ENCODE results near the gene TMEM212. TPM values are rescaled to one million over a fixed set of nuclear protein-coding genes. Genes with fewer than 3 reads are reported as not detected.
"Not testable (repeated sequence)": the region's sequence is repeated elsewhere in the genome, so short reads cannot be mapped to it uniquely, and the experiment has no call there.

TMEM212 gene
- total and polyA plus RNA-seq, 7 donors = not detected

- Histone ChIP-seq H3K27me3 (ENCODE audit: insufficient read depth in 3 of 3, low read length in 2 of 3) (no peaks in the 10 kb centered on the region), H3K36me3 (ENCODE audit: insufficient read depth in 1 of 2, low read depth in 1 of 2) (no peaks in the 10 kb centered on the region), H3K27ac (no peak overlapping the region), H3K9me3 (no peaks in the 10 kb centered on the region), H3K4me3 (no peak overlapping the region), H3K4me1 (no peaks in the 10 kb centered on the region)
- TF ChIP-seq, protein P1, sequence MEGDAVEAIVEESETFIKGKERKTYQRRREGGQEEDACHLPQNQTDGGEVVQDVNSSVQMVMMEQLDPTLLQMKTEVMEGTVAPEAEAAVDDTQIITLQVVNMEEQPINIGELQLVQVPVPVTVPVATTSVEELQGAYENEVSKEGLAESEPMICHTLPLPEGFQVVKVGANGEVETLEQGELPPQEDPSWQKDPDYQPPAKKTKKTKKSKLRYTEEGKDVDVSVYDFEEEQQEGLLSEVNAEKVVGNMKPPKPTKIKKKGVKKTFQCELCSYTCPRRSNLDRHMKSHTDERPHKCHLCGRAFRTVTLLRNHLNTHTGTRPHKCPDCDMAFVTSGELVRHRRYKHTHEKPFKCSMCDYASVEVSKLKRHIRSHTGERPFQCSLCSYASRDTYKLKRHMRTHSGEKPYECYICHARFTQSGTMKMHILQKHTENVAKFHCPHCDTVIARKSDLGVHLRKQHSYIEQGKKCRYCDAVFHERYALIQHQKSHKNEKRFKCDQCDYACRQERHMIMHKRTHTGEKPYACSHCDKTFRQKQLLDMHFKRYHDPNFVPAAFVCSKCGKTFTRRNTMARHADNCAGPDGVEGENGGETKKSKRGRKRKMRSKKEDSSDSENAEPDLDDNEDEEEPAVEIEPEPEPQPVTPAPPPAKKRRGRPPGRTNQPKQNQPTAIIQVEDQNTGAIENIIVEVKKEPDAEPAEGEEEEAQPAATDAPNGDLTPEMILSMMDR (IDR thresholded peaks at IDR 0.05) = no peak
- intact Hi-C loops (cut with DNase I) = no loop called here
- no peak for DNase-seq
- 83 to 85% (median 84%) methylated on average over 7 of the region's 7 CpGs for WGBS, 3 donors
- ATAC-seq = no peak
These were observed 58.6 kb downstream of the TMEM212 start for GRCh38 chr3:171901615-171902312.

DNA sequence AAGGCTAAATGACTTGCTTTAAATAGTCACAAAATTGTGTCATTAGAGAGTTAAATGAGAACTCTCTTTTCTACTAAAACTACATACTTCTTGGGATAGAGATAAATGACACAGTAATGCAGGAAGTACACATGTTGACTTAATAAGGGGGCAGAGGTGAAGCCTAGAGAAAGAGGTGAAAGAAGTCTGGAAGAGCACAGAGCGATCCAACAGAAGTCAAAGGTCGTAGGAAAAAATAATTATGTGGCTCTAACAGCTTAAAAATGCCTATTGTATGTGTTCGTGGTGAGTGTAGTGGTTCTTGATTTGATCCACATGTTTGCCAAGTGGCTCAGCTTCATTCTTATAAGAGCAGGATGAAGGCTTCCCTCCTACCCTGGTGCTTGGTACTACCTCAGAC, 61.7 kb downstream of the TMEM212 start:
- no peaks in the 10 kb centered on the region for H3K4me1 ChIP-seq
- no peak overlapping the region for H3K27ac ChIP-seq
- 65 to 74% (median 71%) methylated on average over 3 of the region's 3 CpGs for WGBS, 3 donors
- no peak overlapping the region for H3K4me3 ChIP-seq
- TF ChIP-seq, protein P1 (IDR thresholded peaks at IDR 0.05) = no peak
- no peaks in the 10 kb centered on the region for H3K27me3 ChIP-seq (ENCODE audit: insufficient read depth in 3 of 3, low read length in 2 of 3)
- no peaks in the 10 kb centered on the region for H3K36me3 ChIP-seq (ENCODE audit: insufficient read depth in 1 of 2, low read depth in 1 of 2)
- ATAC-seq = no peak
- DNase-seq = no peak
- intact Hi-C loops (cut with DNase I) = no loop called here
- no peaks in the 10 kb centered on the region for H3K9me3 ChIP-seq

GRCh38 chr3:171906503-171906902, 63.4 kb downstream of the TMEM212 start:
- H3K9me3 ChIP-seq; ATAC-seq; H3K4me1 ChIP-seq; DNase-seq; H3K27ac ChIP-seq; H3K36me3 ChIP-seq (ENCODE audit: insufficient read depth in 1 of 2, low read depth in 1 of 2); intact Hi-C loops (cut with DNase I); H3K4me3 ChIP-seq; H3K27me3 ChIP-seq (ENCODE audit: insufficient read depth in 3 of 3, low read length in 2 of 3): not testable (repeated sequence)
- WGBS, 3 donors = 92 to 95% (median 93%) methylated on average over 6 of the region's 6 CpGs

DNA sequence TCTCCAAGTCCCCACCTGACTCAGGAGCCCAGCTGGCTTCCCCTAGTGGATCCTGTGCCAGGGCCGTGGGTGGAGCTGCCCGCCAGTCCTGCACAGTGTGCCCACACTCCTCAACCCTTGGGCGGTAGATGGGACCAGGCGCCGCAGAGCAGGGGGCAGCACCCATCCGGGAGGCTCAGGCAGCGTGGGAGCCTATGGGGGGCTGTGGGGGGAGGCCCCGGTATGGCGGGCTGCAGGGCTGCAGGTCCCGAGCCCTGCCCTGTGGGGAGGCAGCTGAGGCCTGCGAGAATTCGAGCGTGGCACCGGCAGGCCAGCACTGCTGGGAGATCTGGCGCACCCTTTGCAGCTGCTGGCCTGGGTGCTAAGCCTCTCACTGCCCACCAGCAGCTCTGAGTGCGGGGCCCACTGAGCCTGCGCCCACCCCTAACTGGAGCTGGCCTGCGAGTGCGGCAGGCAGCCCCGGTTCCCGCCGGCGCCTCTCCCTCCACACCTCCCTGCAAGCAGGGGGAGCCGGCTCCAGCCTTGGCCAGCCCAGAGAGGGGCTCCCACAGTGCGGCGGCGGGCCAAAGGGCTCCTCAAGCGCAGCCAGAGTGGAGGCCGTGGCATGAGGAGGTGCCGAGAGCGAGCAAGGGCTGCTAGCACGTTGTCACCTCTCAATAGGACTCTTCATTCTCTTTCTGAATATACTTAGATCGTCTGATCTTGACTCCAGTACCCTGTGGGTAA, 64.0 kb downstream of the TMEM212 start:
- Histone ChIP-seq H3K27ac (no peak overlapping the region), H3K36me3 (ENCODE audit: insufficient read depth in 1 of 2, low read depth in 1 of 2) (no peaks in the 10 kb centered on the region), H3K9me3 (no peaks in the 10 kb centered on the region), H3K27me3 (ENCODE audit: insufficient read depth in 3 of 3, low read length in 2 of 3) (no peaks in the 10 kb centered on the region), H3K4me1 (no peaks in the 10 kb centered on the region), H3K4me3 (no peak overlapping the region)
- DNase-seq = no peak
- no peak for ATAC-seq
- TF ChIP-seq, protein P1 (IDR thresholded peaks at IDR 0.05) = no peak
- intact Hi-C loops (cut with DNase I) = no loop called here
- WGBS, 3 donors = 90 to 99% (median 97%) methylated on average over 26 to 33 of the region's 33 CpGs

- H3K36me3 ChIP-seq (ENCODE audit: insufficient read depth in 1 of 2, low read depth in 1 of 2) = no peaks in the 10 kb centered on the region
- H3K9me3 ChIP-seq = no peaks in the 10 kb centered on the region
- no peak for DNase-seq
- WGBS, 3 donors = 84 to 92% (median 88%) methylated on average over 2 of the region's 2 CpGs
- ATAC-seq = no peak
- H3K4me1 ChIP-seq = no peaks in the 10 kb centered on the region
- TF ChIP-seq, protein P1 (IDR thresholded peaks at IDR 0.05) = no peak
- no peak overlapping the region for H3K27ac ChIP-seq
- intact Hi-C loops (cut with DNase I) = no loop called here
- no peaks in the 10 kb centered on the region for H3K27me3 ChIP-seq (ENCODE audit: insufficient read depth in 3 of 3, low read length in 2 of 3)
- H3K4me3 ChIP-seq = no peak overlapping the region
These were observed 64.6 kb downstream of the TMEM212 start for GRCh38 chr3:171907761-171908160.

All from psoas muscle (tissue), 8 donors.